Epithelial cell of proximal tubule (primary cell): ENCODE data around the gene RMC1. TPM values are rescaled to one million over a fixed set of nuclear protein-coding genes. Genes with fewer than 3 reads are reported as not detected.

Experiments used
- DNase-seq: peaks from one replicate; pipeline ENCODE4 v3.0.0-alpha.2; 2011; ENCODE audit warnings: low read depth
- H3K4me3 ChIP-seq: 2 replicates; pipeline ENCODE4 v1.5.1; 2011; ENCODE audit warnings: low read depth, mild to moderate bottlenecking, low read length
- CTCF ChIP-seq: conservative IDR thresholded peaks from 2 replicates; pipeline ENCODE4 v1.5.1; 2012; ENCODE audit warnings: low read depth, mild to moderate bottlenecking, low read length
- total RNA-seq: library from RNA; depleted of rRNA; stranded (reverse); fragments of >200 nt; gene quantifications from 2 replicates; pipeline ENCODE4 v1.2.3, GENCODE V29; 2015

The RMC1 gene
- total RNA-seq, 1 donor from 2014 or later: 37.0 TPM

DNA sequence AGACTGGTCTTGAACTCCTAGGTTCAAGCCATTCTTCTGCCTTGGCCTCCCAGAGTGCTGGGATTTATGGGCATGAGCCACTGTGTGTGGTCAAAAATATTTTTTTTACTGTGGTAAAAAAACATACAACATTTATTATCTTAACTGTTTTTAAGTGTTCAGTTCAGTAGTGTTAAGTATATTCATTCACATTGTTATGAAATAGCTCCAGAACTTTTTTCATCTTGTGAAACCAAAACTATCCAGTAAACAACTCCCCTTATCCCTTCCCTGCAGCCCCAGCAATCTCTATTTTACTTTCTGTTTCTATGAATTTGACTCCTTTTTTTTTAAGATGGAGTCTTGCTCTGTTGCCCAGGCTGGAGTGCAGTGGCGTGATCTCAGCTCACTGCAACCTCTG lies 9.3 kb downstream of the RMC1 start:
- no peak for TF ChIP-seq CTCF
- H3K4me3 ChIP-seq: no peak overlapping the region
- no peak for DNase-seq

DNA sequence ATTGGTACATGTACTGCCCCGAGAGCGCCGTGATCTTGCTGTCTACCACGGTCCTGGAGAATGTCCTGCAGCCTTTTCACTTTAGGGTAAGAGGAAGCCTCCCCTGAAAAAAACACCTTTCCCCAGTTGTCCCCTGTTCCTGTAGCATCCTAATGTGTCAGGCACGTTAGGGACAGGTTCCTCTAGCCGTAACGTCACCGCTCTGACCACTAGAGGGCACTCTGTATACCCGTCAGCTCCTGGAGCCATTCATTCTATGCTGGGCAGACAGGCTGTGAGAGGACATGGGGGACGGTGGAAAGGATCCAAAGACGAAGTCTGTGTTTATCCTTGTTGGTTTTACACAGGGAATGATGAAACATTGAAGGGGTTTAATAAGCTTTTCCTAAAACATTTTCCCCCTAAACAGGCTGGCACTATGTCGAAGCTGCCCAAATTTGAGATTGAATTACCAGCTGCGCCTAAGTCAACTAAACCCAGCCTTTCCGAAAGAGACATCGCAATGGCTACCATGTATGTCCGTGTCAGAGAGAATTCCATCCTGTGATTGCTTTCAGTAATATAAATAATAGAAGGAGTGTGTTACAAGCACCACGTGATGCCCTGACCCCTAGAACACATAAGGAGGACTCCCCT lies 12.7 kb downstream of the RMC1 start:
- TF ChIP-seq CTCF: peak; percentile 98
- H3K4me3 ChIP-seq: no peak overlapping the region
- DNase-seq: no peak

GRCh38 chr18:23519734-23520133 lies 16.4 kb downstream of the RMC1 start:
- H3K4me3 ChIP-seq: no peak overlapping the region
- TF ChIP-seq CTCF: no peak
- no peak for DNase-seq

- no peak for TF ChIP-seq CTCF
- H3K4me3 ChIP-seq: no peak overlapping the region
- DNase-seq: no peak
These were observed 18.0 kb downstream of the RMC1 start for GRCh38 chr18:23521271-23521670.

DNA sequence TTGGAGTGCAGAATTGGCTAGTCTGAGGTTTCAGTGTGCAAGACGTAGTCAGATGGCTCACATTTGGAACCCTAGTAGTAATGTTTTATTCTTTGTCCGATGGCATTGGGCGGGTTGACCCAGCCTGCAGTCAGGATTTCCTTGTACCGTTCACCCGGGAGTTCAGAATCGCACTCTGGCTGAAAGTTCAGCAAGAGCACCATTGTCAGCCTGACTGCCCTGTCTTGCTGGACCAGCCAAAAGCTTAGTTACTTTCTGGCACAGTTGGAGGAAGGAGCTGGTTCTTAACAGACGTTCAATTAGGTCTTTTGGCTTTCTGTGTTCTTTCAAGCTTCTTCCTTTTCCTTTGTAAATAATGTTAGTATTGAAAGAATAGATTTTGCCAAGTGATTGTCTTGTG lies 18.6 kb downstream of the RMC1 start:
- no peak for TF ChIP-seq CTCF
- no peak for DNase-seq
- no peak overlapping the region for H3K4me3 ChIP-seq

GRCh38 chr18:23523429-23524212 lies 20.3 kb downstream of the RMC1 start:
- no peak overlapping the region for H3K4me3 ChIP-seq
- no peak for DNase-seq
- no peak for TF ChIP-seq CTCF
